Measurements from ENCODE around the gene FIGNL1.

The FIGNL1 gene

GRCh38 chr7:50415844-50416364, 34.2 kb downstream of the FIGNL1 start:
- Mint-ChIP-seq H3K27me3 (no peaks in the 10 kb centered on the region), H3K27ac (no peak overlapping the region), H3K4me1 (ENCODE audit: low read depth in 2 of 2) (peaks cover 3 to 10% of the 10 kb centered on the region in 2 donors), H3K36me3 (ENCODE audit: insufficient read depth) (peaks cover 8% of the 10 kb centered on the region), H3K9me3 (no peaks in the 10 kb centered on the region), H3K4me3 (no peak overlapping the region)
- no peak for ATAC-seq (replicated peaks)
- DNase-seq, result no peak

DNA sequence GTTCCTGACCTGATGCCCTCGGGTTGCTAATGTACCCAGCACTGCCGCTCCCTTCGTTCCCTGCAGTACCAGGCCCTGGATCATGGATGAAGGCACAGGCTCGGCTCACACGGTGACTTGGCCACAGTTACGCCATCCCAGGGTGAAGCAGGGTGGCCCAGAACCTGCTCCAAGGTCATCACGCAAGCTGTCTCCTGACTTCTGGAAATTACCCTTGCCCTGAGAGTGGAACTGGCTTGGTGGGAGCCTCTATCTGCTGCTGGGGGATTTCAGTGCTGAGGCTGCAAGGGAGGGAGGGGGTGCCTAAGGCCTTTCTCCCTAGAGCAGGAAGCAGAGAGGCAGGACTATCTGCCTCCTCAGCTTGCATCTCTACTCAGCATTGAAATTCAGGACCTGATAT, 36.6 kb downstream of the FIGNL1 start:
- Mint-ChIP-seq H3K4me3 (no peak overlapping the region), H3K4me1 (ENCODE audit: low read depth in 2 of 2) (peaks cover 5 to 23% of the 10 kb centered on the region in 2 donors), H3K9me3 (no peaks in the 10 kb centered on the region), H3K36me3 (ENCODE audit: insufficient read depth) (peaks cover 10% of the 10 kb centered on the region), H3K27ac (no peak overlapping the region), H3K27me3 (no peaks in the 10 kb centered on the region)
- ATAC-seq (replicated peaks) (no peak), DNase-seq (no peak)

- no peak overlapping the region for H3K4me3 Mint-ChIP-seq
- H3K4me1 Mint-ChIP-seq (ENCODE audit: low read depth in 2 of 2), result peaks cover 9 to 23% of the 10 kb centered on the region in 2 donors
- peaks cover 11% of the 10 kb centered on the region for H3K36me3 Mint-ChIP-seq (ENCODE audit: insufficient read depth)
- DNase-seq, result no peak
- ATAC-seq (replicated peaks), result no peak
- no peak overlapping the region for H3K27ac Mint-ChIP-seq
- H3K27me3 Mint-ChIP-seq, result no peaks in the 10 kb centered on the region
- no peaks in the 10 kb centered on the region for H3K9me3 Mint-ChIP-seq
Observed at GRCh38 chr7:50412973-50413372, 37.2 kb downstream of the FIGNL1 start.

DNA sequence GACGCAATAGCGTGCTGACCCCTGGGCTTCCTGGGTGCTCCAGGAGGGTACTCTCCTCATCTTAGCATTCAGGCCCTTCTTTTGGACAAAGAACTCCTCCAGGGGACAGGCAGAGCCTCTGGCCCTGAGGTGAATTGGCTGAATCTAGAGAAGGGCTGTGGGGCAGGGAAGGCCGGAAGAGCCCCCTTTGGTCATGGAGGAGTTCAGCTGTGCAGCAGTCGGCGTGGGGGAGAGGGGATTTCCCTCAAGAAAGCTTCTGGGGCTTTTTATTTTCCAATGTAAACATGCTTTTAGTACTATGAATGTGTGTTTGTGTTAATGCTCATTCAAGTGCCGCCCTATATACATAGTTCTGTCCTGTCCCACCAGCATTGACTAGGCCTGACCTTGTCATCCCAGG, 38.8 kb downstream of the FIGNL1 start:
- H3K27me3 Mint-ChIP-seq, result no peaks in the 10 kb centered on the region
- DNase-seq (no peak), ATAC-seq (replicated peaks) (no peak)
- H3K27ac Mint-ChIP-seq, result peak overlapping the region; percentile 75 to 80
- H3K9me3 Mint-ChIP-seq, result no peaks in the 10 kb centered on the region
- H3K4me3 Mint-ChIP-seq, result no peak overlapping the region
- peaks cover 20% of the 10 kb centered on the region for H3K36me3 Mint-ChIP-seq (ENCODE audit: insufficient read depth)
- peaks cover 20 to 31% of the 10 kb centered on the region in 2 donors for H3K4me1 Mint-ChIP-seq (ENCODE audit: low read depth in 2 of 2)

DNA sequence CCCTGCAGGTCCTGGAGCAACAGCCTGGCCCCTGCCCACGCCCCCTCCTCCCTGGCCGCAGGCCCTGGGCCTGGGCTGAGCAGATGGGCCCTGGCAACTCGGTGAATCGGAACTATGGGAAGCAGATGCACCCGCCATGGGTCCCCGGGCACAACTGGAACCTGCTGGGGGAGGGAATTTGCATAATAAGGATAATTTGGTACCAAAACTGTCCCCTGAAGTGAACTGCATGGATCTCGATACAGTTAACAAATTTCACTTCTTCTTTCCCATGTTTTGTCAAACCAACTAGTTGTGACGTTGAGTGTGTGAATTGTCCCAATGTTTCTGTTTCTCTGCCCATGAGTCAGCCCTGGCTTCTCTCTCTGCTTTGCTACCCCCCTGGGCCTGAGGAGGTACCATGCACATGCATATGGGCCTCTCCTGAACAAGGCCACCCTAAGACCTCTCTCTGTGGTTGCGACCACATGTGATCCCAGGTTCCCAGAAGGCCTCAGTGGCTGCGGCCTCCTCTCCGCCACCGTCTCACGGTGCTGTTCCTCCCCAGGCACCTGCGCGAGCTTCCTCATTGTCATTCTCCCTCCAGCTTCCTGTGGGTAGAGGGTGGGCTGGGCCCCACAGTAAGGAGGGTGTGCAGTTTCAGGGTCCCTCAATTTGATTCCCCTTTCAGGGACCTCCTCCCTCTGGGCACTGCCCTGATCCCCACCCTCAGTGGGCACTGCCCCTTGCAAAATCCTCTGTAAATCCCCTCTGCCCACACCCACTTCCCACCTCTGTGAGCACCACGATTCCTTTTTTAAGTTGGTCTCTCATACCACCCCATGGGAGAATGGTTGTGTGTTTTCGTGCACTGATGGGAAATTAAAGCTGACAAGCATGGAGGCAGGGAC, 40.0 kb downstream of the FIGNL1 start:
- no peak overlapping the region for H3K4me3 Mint-ChIP-seq
- DNase-seq, result no peak

DNA sequence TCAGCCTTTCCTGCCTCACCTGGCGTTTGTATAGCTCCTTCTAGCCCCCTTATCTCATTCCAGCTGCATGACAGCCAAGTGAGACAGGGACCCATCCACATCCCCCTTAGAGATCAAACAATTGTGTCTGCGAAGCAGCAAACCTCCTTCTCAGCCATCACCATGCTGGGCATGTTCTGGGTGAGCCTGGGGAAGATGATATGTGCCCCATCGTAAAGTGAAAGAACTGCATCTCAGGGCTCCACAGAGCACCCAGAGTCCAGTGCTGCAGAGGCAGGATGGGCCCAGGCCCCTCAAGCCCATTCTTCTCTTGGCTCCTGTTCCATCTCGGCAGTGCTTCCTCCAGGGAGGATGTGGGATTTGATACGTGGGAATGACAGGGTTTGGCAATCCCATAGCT, 43.2 kb downstream of the FIGNL1 start:
- Mint-ChIP-seq H3K9me3 (no peaks in the 10 kb centered on the region), H3K36me3 (ENCODE audit: insufficient read depth) (peaks cover 46% of the 10 kb centered on the region), H3K27me3 (no peaks in the 10 kb centered on the region), H3K4me3 (no peak overlapping the region), H3K27ac (peak overlapping the region; percentile 83 to 92), H3K4me1 (ENCODE audit: low read depth in 2 of 2) (peaks cover 42% of the 10 kb centered on the region in 2 donors)
- DNase-seq, result no peak
- ATAC-seq (replicated peaks), result no peak

More for the DNA sequence above, 40.0 kb downstream of the FIGNL1 start:
- Mint-ChIP-seq H3K9me3 (no peaks in the 10 kb centered on the region), H3K27me3 (no peaks in the 10 kb centered on the region), H3K27ac (peak overlapping the region in 1 of 2 donors; percentile 80), H3K4me1 (ENCODE audit: low read depth in 2 of 2) (peaks cover 26 to 41% of the 10 kb centered on the region in 2 donors), H3K36me3 (ENCODE audit: insufficient read depth) (peaks cover 28% of the 10 kb centered on the region)
- peak; percentile 48 for ATAC-seq (replicated peaks)

DNA sequence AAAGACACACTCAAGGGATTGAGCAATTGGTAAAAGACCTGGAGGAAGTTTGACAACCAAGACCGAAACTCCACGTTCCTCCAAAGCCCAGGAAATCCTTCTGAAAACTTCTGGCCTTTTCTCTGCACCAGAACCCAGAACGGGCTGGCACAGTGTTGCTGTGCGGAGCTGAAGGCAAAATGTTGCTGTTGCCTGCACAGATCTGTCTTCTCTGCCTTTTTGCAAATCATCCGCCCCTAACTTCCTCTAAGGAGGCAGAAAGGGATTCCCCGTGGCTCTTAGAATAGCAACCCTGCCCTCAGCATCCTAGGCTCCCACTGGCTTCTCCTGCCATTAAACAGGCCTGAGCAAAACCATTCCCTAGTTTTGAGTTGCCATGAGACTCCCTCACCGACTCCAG, 44.9 kb downstream of the FIGNL1 start:
- peaks cover 42 to 50% of the 10 kb centered on the region in 2 donors for H3K4me1 Mint-ChIP-seq (ENCODE audit: low read depth in 2 of 2)
- ATAC-seq (replicated peaks), result no peak
- no peaks in the 10 kb centered on the region for H3K9me3 Mint-ChIP-seq
- no peak for DNase-seq
- peak overlapping the region; percentile 83 to 92 for H3K27ac Mint-ChIP-seq
- no peak overlapping the region for H3K4me3 Mint-ChIP-seq
- peaks cover 63% of the 10 kb centered on the region for H3K36me3 Mint-ChIP-seq (ENCODE audit: insufficient read depth)
- H3K27me3 Mint-ChIP-seq, result no peaks in the 10 kb centered on the region

DNA sequence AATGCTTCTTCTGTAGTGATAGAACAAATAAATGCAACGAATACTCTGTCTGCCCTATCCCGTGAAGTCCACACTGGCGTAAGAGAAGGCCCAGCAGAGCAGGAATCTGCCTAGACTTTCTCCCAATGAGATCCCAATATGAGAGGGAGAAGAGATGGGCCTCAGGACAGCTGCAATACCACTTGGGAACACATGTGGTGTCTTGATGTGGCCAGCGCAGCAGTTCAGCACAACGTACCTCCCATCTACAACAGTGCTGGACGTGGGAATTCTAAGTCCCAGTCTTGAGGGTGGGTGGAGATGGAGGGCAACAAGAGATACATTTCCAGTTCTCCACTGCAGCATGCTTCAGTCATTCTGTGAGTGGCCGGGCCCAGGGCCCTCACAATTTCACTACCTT, 45.8 kb downstream of the FIGNL1 start:
- peaks cover 37 to 50% of the 10 kb centered on the region in 2 donors for H3K4me1 Mint-ChIP-seq (ENCODE audit: low read depth in 2 of 2)
- H3K36me3 Mint-ChIP-seq (ENCODE audit: insufficient read depth), result peaks cover 71% of the 10 kb centered on the region
- H3K4me3 Mint-ChIP-seq, result no peak overlapping the region
- peak overlapping the region; percentile 83 for H3K27ac Mint-ChIP-seq
- DNase-seq (no peak), ATAC-seq (replicated peaks) (no peak)
- H3K9me3 Mint-ChIP-seq, result no peaks in the 10 kb centered on the region
- no peaks in the 10 kb centered on the region for H3K27me3 Mint-ChIP-seq

DNA sequence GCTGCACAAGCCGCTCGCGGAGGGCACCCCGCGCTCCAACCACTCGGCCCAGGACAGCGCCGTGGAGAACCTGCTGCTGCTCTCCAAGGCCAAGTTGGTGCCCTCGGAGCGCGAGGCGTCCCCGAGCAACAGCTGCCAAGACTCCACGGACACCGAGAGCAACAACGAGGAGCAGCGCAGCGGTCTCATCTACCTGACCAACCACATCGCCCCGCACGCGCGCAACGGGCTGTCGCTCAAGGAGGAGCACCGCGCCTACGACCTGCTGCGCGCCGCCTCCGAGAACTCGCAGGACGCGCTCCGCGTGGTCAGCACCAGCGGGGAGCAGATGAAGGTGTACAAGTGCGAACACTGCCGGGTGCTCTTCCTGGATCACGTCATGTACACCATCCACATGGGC, 50.0 kb downstream of the FIGNL1 start:
- peaks cover 38 to 51% of the 10 kb centered on the region in 2 donors for H3K4me1 Mint-ChIP-seq (ENCODE audit: low read depth in 2 of 2)
- DNase-seq (no peak), ATAC-seq (replicated peaks) (no peak)
- peak overlapping the region in 1 of 2 donors; percentile 53 for H3K27ac Mint-ChIP-seq
- no peaks in the 10 kb centered on the region for H3K9me3 Mint-ChIP-seq
- no peak overlapping the region for H3K4me3 Mint-ChIP-seq
- no peaks in the 10 kb centered on the region for H3K27me3 Mint-ChIP-seq
- peaks cover 84% of the 10 kb centered on the region for H3K36me3 Mint-ChIP-seq (ENCODE audit: insufficient read depth)

DNA sequence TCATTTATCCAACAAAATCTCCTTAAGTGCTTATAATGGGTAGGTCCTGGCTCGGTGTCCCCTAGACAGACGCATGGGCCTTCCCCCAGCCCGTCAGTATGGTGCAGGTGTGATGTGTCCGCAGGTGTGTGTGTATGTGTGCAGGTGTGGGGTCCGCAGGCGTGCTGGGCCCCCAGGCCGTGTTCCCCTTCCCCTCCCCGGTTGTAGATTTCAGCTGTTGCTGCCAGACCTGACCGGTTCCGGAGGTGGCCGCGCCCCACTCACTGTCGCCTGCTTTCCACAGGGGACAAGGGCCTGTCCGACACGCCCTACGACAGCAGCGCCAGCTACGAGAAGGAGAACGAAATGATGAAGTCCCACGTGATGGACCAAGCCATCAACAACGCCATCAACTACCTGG, 50.5 kb downstream of the FIGNL1 start:
- Mint-ChIP-seq H3K4me1 (ENCODE audit: low read depth in 2 of 2) (peaks cover 39 to 51% of the 10 kb centered on the region in 2 donors), H3K9me3 (no peaks in the 10 kb centered on the region), H3K27ac (peak overlapping the region in 1 of 2 donors; percentile 28), H3K4me3 (no peak overlapping the region), H3K36me3 (ENCODE audit: insufficient read depth) (peaks cover 83% of the 10 kb centered on the region), H3K27me3 (no peaks in the 10 kb centered on the region)
- DNase-seq, result no peak
- no peak for ATAC-seq (replicated peaks)

GRCh38 chr7:50399206-50399605, 50.9 kb downstream of the FIGNL1 start:
- Mint-ChIP-seq H3K4me3 (no peak overlapping the region), H3K36me3 (ENCODE audit: insufficient read depth) (peaks cover 83% of the 10 kb centered on the region), H3K27ac (peak overlapping the region; percentile 87 to 95), H3K4me1 (ENCODE audit: low read depth in 2 of 2) (peaks cover 42 to 52% of the 10 kb centered on the region in 2 donors), H3K27me3 (no peaks in the 10 kb centered on the region), H3K9me3 (no peaks in the 10 kb centered on the region)
- ATAC-seq (replicated peaks), result no peak
- no peak for DNase-seq

DNA sequence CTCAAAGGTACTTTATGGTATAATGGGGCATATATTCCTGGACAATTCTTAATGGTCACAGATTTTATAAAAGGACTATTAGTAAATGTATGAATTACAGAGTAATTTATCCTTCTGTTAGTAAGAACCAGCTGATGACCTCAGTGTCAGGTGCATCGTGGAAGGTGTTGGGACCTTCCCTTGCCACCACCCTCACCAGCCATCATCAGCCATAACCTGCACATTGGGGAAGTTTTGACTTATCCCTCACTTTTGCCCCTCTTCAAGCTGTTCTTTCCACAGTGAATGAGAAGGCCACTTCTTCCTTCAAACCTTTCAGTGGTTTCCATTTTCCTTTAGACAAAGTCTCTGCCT, 52.2 kb downstream of the FIGNL1 start:
- H3K4me3 Mint-ChIP-seq, result peak overlapping the region; percentile 3 to 57
- H3K9me3 Mint-ChIP-seq, result no peaks in the 10 kb centered on the region
- no peak for DNase-seq
- peaks cover 53 to 57% of the 10 kb centered on the region in 2 donors for H3K4me1 Mint-ChIP-seq (ENCODE audit: low read depth in 2 of 2)
- H3K36me3 Mint-ChIP-seq (ENCODE audit: insufficient read depth), result peaks cover 82% of the 10 kb centered on the region
- H3K27ac Mint-ChIP-seq, result peak overlapping the region; percentile 87 to 95
- H3K27me3 Mint-ChIP-seq, result no peaks in the 10 kb centered on the region
- peak; percentile 20 for ATAC-seq (replicated peaks)

GRCh38 chr7:50397320-50397970, 52.7 kb downstream of the FIGNL1 start:
- H3K4me3 Mint-ChIP-seq, result peak overlapping the region; percentile 5 to 55
- H3K9me3 Mint-ChIP-seq, result no peaks in the 10 kb centered on the region
- H3K36me3 Mint-ChIP-seq (ENCODE audit: insufficient read depth), result peaks cover 84% of the 10 kb centered on the region
- DNase-seq (peak; percentile 18 to 23 (median 20)), ATAC-seq (replicated peaks) (peak; percentile 73)
- no peaks in the 10 kb centered on the region for H3K27me3 Mint-ChIP-seq
- H3K27ac Mint-ChIP-seq, result peak overlapping the region; percentile 87 to 95
- H3K4me1 Mint-ChIP-seq (ENCODE audit: low read depth in 2 of 2), result peaks cover 58 to 59% of the 10 kb centered on the region in 2 donors

Data from effector memory CD8-positive, alpha-beta T cell (primary cell).